GM19438 (cell line): ENCODE data around the gene C9orf57.
A peak's percentile ranks its signal among the peaks of the same experiment; 100 is the strongest.
"Not testable (repeated sequence)": the region's sequence is repeated elsewhere in the genome, so short reads cannot be mapped to it uniquely, and the experiment has no call there.

Source experiments
- ATAC-seq: cut with Tn5 transposase; IDR thresholded peaks from one replicate; pipeline ENCODE4 v1.9.1; 2021; ENCODE audit warnings: low read depth; ENCODE audit not compliant: unreplicated experiment

Gene C9orf57

DNA sequence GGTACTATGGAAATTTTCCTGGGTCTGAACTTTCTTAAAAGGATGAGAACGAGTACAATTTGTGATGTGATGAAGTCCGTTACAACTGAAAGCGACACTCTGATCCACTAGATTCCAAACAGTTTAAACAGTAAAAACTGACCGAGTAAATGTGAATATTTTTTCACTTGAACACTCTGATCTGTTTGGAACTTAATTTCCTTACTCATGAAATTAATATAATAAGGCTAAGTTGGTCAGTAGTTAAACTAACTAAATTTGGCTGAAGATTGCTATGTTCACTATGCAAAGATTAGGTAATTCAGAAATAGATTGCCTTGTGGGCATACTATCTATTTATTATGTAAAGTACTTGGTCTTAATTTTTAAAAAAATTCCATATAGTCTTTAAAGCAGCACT lies at the start of gene C9orf57:
Gene C9orf57, minus strand, starts transcription at position 101 of the 400 bp plus-strand sequence. CDS start 1,282 bp downstream, outside the sequence.
- no peak for ATAC-seq

- no peak for ATAC-seq
Measured at GRCh38 chr9:72102520-72102919, 42.1 kb upstream of the C9orf57 start.

DNA sequence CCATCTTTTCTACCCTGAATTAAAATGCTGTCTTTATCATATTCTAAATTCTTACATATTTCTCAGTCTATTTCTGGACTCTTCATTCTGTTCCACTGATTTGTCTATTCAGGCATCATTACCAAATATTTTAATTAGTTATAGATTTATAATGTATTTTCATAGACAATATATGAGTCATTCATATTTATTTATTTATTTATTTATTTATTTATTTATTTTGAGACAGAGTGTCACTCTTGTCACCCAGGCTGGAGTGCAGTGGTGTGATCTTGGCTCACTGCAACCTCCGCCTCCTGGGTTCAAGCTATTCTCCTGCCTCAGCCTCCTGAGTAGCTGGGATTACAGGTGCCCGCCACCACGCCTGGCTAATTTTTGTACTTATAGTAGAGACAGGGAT lies 35.1 kb upstream of the C9orf57 start:
- not testable (repeated sequence) for ATAC-seq

DNA sequence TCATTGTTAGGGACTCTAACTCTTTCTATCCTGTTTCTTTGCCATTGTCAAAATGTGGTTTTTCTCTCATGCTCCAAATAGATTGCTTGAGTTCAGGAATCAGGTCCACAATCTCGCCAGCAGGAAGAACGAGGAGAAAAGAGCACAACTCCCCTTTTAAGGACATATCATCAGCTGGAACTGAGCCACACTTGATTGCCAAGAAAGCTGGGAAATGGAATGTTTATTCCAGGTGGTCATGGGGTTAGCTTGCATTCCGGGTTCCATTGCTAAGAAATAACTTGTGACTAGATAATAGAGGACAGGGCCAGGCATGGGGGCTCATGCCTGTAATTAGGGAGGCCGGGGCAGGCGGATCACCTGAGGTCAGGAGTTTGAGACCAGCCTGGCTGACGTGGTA lies 32.4 kb upstream of the C9orf57 start:
- ATAC-seq = no peak

DNA sequence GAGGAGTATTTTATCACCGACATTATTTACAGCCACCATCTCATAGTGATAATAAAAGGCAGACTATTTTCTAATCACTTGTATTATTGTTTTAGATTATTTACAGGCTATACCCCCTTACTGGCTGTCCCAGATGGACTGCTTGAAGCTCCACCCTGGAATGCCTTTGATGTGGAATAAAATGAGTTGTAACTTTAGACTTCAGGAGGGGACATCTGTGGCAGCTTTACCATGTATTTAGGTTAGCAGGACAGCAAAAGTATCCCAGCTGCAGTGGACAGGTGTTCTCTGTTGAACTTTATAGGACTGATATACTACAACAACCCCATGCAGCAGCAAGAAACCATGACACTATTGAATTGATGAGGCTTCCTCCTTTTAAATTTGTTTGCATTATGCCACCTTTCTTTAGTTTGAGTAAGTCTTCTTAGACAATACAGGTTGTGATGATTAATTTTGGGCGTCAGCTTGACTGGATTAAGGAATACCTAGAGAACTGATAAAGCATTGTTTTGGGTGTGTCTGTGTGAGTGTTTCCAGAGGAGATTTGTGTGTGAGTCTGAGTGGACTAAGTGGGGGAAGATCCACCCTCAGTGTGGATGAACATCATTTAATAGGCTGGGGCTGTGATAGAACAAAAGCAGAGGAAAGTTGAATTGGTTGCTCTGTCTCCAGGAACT lies 29.2 kb upstream of the C9orf57 start:
- ATAC-seq = no peak

DNA sequence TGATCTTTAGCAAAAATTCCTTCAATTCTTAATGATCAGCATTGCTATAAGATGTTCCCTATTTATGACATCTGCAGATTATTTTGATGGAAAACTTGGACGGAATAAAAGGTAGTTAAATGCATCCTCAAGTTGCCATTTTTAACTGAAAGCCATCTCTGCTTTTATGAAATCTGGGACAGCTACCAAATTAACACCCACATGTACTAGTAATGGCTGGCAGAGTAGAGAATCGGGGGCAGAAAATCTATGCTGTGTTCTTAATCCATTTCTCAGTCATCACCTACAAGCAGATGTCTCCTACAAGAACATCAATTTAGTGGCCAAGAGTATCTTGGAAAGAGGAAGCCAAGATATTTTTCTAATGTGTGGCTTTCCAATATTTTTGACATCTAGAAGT lies 22.1 kb upstream of the C9orf57 start:
- ATAC-seq = no peak

- ATAC-seq = not testable (repeated sequence)
Measured at GRCh38 chr9:72074666-72075065, 14.3 kb upstream of the C9orf57 start.

GRCh38 chr9:72065076-72065475 lies 4.7 kb upstream of the C9orf57 start:
- ATAC-seq = no peak

- ATAC-seq = no peak
Measured at GRCh38 chr9:72052122-72052521, 8.3 kb downstream of the C9orf57 start.

DNA sequence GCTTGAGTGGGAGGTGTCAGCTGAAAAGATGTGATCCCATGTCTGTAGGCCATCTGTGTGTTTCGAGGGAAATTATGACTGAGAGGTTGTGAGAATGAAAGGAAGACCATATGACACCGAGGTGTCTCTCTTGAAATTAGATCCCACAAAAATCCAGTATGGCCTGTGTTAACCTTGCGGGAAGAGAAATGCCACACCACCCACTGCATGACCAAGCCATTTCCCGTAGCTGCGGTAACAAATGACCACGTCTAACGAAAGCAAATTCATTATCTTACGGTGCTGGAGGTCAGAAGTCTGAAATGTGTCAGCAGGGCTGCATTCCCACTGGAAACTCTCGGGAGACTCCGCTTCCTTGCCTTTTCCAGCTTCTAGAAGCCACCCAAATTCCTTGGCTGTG lies 11.6 kb downstream of the C9orf57 start:
- ATAC-seq = no peak

DNA sequence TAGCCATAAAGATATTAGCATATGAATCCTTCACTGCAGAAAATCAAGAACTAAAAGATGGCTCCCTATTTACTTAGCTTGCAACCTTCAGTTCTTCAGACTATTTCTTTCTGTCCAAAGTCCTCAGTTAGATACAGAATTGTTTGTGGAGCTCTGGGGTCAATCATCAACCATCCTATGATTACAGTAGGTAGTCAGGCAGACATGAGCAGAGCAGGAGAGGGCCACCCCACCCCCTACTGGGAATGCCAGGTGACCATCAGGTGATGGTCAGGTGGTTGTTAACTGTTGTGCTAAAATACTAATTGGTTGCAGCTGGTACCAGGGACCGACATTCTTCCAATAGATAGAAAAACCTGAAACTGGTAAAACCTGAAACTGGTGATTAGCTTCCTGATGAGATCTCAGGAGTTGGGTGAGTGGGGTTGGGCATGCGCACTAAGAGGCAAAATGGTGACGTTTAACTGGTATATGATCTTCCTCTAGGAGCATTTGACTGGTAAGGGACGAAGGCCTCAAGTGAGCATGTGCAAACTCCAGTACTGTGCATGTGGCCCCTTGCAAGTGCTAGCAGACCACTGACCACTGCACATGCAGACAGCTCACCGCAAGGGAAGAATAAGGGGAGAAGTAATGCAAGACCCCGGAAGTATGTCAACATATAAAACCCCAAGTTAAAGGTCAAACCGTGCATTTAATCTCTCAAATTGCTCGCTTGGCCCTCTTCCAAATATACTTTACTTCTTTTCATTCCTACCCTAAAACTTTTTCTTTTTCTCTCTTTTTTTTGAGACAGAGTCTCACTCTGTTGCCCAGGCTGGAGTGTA lies 13.6 kb downstream of the C9orf57 start:
- ATAC-seq = no peak

- ATAC-seq = no peak
Measured at GRCh38 chr9:72044095-72044494, 16.3 kb downstream of the C9orf57 start.

- no peak for ATAC-seq
Measured at GRCh38 chr9:72043576-72043975, 16.8 kb downstream of the C9orf57 start.

DNA sequence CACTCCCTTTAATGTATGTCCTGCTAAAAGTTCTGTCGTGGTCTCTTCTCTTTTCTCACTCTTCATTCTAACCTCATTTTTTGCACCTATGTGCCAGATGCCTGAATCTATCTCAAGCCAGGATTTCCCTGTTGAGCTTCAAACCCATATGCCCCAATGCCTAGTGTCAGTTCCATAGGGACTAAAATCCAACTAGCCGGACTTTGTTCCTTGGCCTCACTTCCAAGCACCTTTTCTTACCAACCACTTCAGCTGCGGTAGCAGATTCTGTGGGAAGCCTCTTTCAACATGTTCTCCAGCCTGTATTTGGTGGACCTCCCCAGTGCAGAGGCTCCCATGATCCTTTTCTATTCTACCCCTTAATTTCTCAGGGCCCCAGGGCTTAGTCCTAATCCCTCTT lies 17.5 kb downstream of the C9orf57 start:
- ATAC-seq = no peak

DNA sequence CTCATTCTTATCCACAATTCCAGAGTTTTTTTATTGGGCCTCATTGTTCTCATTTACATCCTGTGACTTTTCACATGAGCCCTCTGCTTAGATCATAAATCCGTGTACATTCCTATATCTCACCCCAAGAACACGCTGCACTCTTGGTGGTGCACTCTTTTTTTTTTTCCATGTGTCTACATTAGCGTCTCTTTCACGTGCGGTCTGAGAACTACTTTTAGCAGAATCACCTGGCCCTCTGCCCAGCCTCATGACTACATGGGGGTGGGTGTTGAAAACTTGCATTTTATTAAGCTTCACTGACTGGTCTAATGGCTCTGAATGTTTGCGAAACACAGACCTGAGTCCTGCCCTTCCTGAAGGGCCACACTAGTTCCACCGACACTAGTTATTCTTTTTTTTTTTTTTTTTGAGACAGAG lies 18.6 kb downstream of the C9orf57 start:
- ATAC-seq = no peak

- no peak for ATAC-seq
Measured at GRCh38 chr9:72041369-72041768, 19.0 kb downstream of the C9orf57 start.

DNA sequence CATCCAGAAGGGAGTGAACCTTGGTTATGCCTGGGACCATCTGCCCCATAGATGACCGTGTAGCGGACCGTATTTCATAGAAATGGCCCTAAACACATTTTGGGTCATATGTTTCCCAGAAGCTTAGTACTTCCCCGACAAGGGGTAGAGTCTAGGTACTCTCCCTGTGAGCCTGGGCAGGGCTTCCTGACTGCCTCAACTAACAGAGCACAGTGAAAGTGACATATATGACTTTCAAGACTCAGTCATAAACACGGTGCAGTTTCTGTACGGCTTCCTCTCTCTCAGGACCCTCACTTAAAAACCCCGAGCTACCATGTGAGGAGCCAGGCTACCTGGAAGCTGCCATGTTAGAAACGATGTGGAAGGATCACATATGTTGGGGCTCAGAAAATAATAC lies 20.9 kb downstream of the C9orf57 start:
- no peak for ATAC-seq

DNA sequence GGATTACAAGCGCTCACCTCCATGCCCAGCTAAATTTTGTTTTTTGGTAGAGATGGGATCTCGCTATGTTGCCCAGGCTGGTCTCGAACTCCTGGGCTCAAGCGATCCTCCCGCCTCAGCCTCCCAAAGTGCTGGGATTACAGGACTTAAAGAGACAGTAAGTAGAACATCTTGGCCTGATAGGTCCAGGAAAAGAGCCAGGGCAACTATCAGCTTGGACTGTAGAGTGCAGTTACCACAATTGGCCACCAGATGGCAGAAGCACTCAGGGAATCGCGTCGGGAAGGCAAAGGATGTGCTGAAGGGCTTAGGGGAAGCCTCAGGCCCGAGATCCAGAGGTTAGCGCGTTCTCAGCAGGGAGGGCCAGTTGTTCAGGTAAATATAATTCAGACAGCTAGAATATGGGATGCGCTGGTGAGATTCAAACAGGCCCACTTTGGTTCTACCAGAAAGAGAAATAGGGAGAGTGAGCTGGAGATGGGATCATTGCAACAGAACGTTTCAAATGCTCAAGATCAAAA lies 21.5 kb downstream of the C9orf57 start:
- ATAC-seq = peak; percentile 81

GRCh38 chr9:72038408-72038807 lies 22.0 kb downstream of the C9orf57 start:
- no peak for ATAC-seq

DNA sequence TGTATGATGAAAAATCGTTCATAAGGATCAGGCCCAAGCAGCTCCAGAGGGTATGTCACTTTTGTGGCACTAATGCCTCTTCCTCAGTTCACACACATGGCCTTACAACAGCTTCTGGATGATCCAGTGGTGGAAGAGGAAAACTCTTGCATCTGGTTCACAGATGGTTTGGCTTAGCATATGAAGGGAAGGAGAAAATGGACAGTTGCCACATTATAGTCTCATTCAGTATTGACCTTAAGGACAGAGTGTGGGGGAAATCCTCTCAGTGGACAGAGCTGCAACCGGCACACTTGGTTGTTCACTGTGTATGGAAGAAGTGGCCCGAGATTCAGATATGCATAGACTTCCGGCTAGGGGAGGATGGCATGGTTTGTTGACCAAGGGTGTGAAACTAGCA lies 22.8 kb downstream of the C9orf57 start:
- ATAC-seq = no peak

GRCh38 chr9:72030767-72031166 lies 29.6 kb downstream of the C9orf57 start:
- ATAC-seq = no peak

DNA sequence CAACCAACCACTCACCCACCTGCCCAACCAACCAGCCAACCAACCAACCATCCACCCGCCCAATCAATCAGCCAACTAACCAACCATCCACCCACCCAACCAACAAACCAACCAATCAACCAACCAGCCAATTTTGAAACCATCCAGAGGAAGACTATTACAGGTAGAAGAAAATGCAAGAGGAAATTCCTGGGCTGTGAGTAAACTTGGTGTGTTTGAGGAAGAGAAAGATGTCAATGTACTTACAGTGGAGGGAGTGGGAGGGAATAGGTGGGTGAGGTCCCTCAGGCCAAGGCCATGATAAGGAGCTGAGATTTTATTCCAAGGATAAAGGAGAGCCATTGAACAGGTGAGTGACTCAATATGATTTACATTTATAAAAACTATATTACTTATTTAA lies 30.4 kb downstream of the C9orf57 start:
- no peak for ATAC-seq
